HFF-Myc (cell line): ENCODE data around the gene METTL13.
A peak's percentile ranks its signal among the peaks of the same experiment; 100 is the strongest.

Source experiments
- DNase-seq: peaks from one replicate; pipeline ENCODE4 v3.0.0-alpha.2; 2011; ENCODE audit warnings: low read depth; ENCODE audit errors: extremely low read depth
- H3K4me3 ChIP-seq: replicated peaks from 2 replicates; pipeline ENCODE4 v1.5.1; 2011; ENCODE audit warnings: low read depth, mild to moderate bottlenecking, control low read depth, low read length
- TF ChIP-seq, protein P1 (sequence below): IDR thresholded peaks from 2 replicates; pipeline ENCODE4 v1.5.1; 2012; ENCODE audit warnings: mild to moderate bottlenecking, low read depth, low read length, control low read depth; ENCODE audit errors: missing control alignments

Gene METTL13

DNA sequence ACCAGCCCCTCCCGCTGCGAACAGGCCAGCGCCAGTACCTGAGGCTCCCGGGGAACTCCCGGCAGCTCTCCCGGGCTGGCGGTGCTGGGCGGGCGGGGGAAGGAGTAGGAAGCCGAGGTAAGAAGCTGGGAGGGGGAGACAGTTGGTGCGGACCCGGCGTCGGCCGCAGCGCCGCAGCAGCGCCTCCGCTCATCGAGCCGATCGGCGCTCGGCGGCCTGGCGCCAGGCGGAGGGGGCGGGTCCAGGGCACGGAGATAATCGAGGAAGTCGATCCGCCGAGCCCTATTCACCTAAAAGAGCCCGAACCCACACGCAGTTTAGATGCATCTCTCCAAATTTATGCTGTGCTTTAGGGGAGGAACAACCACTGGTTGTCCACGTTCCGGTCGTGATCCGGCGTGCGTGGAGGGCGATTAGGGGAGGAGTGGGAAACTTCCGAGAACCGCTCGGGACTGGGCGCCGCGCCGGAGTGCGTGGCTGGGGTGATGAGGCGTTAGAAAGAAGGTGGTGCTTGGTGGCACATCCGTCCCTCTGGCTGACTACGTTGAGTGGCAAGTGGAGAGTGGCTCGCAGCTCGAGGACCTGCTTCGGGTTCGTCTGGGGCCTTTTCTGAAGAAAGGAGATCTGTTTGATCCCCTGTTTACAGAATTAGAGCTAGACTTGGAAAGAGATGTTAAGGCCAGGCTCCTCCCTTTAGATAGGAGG, 39.4 kb upstream of the METTL13 start, which contains the start of gene VAMP4:
Gene VAMP4 (minus strand): TSS at position 194 of the 705 bp plus-strand sequence. CDS start 3,651 bp downstream, outside the sequence.
- DNase-seq, result no peak
- TF ChIP-seq, protein P1, sequence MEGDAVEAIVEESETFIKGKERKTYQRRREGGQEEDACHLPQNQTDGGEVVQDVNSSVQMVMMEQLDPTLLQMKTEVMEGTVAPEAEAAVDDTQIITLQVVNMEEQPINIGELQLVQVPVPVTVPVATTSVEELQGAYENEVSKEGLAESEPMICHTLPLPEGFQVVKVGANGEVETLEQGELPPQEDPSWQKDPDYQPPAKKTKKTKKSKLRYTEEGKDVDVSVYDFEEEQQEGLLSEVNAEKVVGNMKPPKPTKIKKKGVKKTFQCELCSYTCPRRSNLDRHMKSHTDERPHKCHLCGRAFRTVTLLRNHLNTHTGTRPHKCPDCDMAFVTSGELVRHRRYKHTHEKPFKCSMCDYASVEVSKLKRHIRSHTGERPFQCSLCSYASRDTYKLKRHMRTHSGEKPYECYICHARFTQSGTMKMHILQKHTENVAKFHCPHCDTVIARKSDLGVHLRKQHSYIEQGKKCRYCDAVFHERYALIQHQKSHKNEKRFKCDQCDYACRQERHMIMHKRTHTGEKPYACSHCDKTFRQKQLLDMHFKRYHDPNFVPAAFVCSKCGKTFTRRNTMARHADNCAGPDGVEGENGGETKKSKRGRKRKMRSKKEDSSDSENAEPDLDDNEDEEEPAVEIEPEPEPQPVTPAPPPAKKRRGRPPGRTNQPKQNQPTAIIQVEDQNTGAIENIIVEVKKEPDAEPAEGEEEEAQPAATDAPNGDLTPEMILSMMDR, result no peak

DNA sequence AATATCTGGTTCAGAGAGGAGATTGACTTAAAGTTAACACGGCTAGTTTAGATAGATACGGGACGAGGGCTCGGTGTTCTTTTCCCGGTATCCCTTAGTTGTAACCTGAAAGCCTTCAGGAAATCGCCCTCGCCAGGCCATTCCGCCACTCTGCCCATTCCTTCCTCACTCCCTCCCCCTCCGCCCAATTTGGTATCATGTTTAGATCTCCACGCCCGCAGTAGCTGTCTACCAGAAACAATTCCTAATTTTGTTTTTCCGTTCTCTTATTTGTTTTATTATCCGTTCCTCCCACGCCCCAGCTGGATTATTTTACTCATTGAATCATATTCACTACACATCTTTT, 38.9 kb upstream of the METTL13 start:
- no peak for DNase-seq
- TF ChIP-seq, protein P1, result no peak
- H3K4me3 ChIP-seq, result peak overlapping the region; percentile 72

More for the DNA sequence above, 39.4 kb upstream of the METTL13 start, which contains the start of gene VAMP4:
- H3K4me3 ChIP-seq, result peak within 1 kb of the TSS; percentile 72

DNA sequence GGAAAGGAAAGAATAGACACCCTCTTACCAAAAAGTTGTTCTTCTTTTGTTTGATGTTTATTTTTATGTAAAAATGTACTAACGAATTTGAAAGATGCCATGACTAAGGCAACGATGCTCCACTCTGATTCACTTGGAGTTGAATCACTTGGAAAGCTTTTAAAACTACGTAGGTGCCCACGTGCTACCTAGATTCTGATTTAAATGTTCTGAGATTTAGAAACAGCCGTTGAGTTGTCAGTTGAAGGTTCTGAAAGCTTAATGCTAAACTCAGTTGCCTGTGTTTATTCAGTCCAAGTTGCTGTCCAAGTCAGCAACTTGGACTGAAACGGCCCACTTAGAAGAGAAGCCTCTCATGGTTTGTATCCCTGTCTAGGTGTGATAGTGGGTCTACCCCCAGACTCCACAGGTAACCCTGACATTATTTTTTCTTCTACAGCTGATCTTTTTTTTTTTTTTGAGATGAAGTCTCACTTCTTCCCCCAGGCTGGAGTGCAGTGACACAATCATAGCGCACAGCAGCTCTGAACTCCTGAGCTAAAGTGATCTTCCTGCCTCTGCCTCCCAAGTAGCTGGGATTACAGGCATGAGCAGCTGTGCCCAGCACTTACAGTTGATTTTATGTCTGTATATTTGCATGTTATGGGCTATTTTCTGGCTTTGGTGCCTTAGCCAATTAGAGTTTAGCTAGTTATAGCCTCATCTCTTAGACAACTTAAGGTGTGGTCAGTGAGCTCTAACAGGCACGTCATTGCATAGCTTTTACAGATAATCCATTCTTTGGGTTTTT, 38.2 kb upstream of the METTL13 start:
- TF ChIP-seq, protein P1, result no peak
- peak overlapping the region; percentile 72 for H3K4me3 ChIP-seq
- DNase-seq, result no peak

DNA sequence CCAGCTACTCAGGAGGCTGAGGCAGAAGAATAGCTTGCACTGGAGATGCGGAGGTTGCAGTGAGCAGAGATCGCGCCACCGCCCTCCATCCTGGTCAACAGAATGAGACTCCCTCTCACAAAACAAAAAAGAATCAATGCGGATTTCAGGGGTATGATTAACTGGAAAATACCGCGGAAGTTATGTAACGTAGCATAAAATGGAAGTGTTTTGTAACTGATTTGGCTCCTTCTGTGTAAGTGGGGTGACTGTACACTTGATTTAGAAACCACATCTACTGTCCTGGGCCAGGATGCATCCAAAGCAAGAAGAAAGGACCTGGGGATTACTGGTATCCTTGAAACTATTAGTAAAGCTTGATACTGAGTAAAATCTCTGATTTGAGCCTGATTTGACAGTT, 36.5 kb upstream of the METTL13 start:
- no peak overlapping the region for H3K4me3 ChIP-seq
- no peak for DNase-seq
- TF ChIP-seq, protein P1, result no peak

DNA sequence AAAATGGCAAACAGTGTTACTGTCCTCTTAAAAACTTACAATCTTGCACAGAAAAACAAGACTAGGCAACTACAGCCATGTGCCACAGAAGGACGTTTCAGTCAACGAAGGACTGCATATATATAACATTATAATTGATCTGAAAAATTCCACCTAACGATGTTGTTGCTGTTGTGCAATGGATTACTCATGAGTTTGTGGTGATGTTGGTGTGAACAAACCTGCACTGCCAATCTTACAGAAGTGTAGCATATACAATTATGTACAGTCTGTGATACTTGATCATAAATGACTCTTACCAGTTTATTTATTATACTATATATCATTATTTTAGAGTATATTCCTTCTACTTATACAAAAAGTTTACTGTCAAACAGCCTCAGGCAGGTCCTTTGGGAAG, 32.8 kb upstream of the METTL13 start:
- TF ChIP-seq, protein P1, result no peak
- H3K4me3 ChIP-seq, result no peak overlapping the region
- DNase-seq, result no peak

DNA sequence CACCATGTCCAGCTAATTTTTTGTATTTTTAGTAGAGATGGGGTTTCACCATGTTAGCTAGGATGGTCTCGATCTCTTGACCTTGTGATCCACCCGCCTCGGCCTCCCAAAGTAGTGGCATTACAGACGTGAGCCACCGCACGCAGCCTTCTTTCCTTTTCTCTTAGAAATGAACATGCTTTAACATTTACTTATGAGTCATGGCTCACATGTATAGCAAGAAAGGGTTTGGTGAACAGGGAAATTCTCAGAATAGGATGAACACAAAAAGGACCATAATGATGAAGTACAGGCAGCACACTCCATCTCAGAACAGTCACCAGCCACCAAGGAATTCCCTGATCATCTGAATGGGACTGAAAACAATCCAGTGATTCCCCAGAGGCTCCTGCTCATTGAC, 30.2 kb upstream of the METTL13 start:
- DNase-seq, result no peak
- no peak overlapping the region for H3K4me3 ChIP-seq
- TF ChIP-seq, protein P1, result no peak
